GM18499 (cell line): ENCODE data around the gene PRKCZ.

Experiments used
- ATAC-seq: cut with Tn5 transposase; IDR thresholded peaks from one replicate; pipeline ENCODE4 v1.9.1; 2021; ENCODE audit warnings: moderate number of reproducible peaks; ENCODE audit not compliant: insufficient read depth, unreplicated experiment

The PRKCZ gene

DNA sequence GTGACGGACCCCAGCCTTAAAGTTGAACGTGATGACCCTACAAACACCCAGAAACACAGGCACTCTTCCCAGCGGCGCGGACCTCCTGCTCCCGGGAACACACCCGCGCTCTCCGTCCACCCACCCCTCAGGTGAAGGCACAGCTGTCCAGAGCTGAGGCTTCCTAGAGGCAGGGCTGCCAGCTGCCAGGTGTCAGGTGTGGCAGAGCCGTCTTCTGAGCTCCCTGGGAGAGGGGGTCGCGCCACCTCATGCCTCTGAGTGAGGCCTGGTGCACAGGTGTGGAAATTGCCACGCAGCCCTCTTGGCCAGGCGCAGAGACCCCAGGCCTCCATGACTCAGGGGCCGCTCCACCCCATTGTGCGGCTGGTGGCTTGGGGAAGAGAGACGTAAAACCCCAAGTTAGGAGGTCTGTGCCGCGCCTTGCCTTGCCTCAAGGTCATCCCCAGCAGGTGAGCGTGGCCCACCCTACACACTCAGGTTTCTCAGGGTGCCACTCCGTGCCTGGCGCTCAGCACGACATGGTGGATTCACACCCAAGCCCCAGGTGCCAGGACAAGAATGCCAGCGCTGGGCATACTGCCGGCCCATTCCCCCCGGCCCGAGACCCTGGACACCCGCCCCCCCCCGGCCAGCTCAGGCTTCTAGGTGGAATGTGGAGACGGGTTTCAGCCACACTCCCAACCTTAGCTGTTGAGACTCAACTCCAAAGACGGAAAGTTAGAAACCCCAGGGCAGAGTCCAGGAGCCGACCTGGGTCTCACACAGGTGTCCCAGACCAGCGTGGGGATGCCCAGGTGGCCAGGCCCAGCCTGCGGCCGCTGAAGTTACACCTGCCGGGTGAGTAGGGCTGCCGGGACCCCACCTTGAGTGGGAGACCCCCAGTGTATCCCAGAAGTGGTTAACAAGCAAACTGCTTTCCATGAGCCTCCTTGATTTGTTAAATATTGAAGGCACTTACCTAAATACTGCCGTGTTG is 136.0 kb downstream of the PRKCZ start:
- ATAC-seq = no peak

DNA sequence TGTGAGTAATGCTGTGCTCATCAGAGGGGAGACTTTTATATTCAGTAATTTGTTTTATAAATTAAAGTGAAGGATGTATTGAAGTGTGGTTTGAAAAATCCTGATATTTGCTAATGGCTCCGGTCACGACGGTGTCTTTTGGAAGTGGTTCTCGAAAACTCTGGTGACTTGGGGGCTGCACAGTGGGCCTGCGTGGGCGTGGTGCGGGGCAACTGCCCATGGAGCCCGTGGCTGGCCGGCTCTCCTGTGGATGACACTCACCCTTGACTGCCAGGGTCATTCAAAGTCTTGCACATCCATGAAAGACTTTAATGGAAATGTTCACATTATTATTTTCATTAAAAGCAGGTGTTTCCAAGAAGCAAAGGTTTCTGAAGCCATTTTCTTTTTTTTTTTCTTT is 136.7 kb downstream of the PRKCZ start:
- ATAC-seq = no peak

DNA sequence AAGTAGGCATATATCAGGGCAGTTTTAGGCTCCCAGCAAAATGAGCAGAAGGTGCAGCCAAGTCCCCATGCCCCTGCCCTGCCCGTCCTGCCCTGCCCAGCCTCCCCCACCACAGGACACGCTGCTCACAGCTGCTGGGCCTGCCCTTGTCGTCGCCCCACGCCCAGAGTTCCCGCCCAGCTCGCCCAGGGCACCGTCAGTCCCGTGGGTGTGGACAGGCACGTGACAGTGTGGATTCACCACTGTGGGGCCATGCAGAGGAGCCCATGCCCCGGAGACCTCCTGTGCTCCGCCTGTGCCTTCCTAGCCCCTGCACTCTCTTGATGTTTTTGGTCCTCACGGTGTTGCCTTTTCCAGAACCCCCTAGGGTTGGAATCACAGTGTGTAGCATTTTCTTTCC is 137.4 kb downstream of the PRKCZ start:
- ATAC-seq = no peak

DNA sequence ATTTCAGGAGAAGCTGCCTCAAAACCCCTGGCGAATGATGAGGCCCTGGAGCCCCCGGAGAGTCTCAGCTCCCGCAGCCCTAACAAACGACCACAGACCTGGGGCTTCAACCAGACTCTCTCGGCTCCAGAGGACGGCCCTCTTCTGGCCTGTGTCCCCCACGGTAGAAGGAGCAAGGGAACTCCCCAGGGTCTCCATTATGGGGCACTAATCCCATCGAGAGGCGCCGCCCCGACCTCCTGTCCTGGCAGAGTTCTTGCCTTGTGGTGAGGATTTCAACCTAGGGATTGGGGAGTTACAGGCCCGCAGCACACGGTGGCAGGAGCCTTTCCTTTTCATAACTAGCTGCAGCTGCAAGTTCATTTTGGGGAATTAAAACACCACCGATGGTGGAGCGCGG is 138.1 kb downstream of the PRKCZ start:
- no peak for ATAC-seq

DNA sequence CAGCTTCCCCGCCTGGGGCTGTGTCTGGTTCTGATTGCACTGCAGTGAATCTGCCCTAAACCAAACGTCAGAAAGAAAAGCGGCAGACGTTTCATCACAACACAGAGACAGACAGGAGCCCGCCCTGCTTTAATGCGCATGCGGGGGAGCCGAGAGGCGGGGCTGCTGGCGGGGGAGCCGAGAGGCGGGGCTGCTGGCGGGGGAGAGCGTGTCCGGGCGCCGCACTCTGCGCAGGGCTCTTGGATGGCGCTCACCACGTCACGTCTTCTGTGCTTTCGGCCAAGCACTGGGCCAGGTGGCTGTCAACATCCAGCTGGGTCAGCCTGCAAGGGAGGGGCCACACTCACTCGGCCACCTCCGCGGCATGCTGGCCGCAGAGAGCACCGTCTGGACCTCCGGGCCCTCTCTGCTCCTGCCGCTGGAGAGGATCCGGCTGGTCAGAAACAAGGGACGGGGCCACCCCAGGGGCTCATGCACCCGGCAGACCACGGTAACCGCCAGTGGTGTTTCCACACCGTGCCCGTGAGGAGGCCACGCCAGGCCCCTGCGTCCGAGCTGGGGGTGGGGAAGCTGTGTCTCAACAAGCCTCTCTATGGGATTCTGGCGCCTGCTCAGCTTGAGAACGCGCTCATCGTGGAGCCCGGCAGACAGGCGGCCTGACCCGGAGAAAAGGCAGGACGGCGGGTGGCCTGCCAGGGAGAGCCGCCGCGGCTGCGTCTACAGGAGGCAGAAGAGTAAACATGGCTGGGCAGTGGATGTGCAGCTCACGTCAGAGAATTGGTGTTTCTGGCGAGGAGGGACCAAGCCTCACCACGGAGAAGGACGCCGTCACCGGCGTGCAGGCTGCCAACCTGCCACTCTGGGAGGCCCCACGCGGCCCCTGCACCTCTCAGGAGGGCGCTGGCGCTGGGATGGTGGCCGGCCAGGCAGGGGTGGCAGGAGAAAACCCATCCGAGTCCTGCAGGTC is 139.5 kb downstream of the PRKCZ start:
- no peak for ATAC-seq

DNA sequence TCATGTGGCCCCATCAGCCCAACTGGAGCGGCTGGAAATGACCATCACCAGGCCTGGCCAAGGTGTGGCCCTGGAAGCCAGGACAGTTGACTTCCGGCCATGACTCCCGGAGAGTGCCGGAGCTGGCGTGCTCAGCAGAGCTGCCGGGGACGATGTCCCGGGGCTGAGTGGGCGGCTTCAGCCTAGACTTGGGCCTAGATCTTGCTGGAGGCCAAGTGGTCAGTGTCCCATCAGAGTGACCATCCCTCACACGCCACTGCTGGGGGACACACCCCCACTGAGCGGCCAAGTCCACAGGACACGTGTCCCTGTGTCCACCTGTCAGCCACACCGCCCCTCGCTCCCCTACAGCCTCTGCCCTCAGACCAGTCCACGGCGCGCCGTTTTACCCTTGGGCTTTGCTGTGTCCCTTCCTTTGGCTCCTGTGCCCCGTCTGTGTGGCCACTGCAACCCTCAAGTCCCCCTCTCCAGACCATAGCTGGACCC is 140.3 kb downstream of the PRKCZ start:
- ATAC-seq = no peak

DNA sequence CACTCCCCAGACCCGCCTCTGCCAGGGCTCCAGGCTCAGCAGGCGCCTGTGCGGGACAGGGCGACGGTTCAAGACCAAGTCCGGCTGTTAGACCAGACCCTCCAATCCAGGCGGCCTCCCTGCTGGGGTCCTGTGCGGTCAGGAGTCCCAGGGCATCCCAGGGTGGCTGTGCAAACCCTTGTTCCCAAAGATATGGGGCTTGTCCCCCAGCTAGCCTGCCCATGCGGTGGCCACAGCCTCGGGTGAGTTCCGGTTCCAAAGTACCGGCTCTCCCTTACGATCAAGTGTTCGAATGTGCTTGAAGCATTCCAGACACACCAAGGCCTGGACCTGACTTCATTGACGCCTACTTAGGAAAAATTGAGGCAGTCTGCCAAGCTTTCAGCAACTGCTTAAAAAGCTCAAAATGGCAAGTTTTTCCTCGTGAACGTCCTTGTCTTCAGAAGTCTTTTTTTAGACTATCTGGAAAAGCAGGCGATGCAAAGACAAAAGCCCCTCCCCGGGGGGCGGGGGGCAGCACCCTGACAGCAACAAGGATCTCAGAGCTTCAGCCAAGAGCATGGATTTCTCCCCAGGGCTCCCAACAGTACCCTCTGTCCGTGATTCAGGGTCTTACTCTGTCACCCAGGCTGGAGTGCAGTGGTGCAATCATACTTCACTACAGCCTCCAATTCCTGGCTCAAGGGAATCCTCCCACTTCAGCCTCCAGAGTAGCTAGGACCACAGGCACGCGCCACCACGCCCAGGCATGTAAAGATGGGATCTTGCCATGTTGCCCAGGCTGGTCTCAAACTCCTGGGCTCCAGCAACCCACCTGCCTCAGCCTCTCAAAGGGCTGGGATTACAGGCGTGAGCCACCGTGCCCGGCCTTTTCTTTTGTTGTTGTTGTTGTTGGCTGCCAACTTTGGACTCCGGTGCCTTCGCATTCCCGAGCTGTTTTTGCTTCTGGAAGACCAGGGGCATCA is 142.1 kb downstream of the PRKCZ start:
- ATAC-seq = no peak

DNA sequence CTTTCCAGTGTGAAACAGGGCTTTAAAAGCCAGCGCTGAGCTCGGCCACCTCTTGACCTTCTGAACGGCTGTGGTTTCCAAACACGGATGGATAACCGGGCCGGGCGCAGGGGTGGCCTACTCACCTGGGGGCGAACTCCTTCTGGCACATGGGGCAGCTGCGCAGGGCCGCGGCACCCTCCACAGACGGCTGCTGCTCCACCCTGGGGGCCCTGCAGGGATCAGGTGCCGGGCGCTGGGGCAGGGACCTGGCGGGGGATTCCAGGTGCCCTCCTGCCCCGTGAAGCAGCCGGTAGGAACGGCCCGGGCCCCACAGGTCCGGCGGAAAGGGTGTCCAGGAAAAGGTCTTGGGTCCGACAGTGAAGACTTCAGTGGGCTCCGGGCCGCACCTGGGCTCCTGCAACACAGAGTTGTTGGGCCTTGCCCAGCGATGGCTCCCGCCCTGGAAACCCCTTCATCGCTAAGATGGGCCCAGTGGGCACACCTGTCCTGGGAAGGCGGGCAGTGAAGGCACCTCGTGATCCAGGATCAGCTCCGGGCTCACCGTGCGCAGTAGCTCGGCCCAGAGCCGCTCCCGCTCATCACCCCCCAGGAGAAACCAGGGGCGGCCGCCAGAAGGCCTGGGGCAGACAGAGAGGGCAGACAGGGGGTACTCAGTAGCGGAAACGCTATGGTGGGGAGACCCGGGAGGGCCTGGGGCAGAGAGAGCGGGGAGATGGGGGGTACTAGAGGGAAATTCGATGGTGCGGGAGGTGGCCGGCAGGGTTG is 143.5 kb downstream of the PRKCZ start:
- no peak for ATAC-seq

DNA sequence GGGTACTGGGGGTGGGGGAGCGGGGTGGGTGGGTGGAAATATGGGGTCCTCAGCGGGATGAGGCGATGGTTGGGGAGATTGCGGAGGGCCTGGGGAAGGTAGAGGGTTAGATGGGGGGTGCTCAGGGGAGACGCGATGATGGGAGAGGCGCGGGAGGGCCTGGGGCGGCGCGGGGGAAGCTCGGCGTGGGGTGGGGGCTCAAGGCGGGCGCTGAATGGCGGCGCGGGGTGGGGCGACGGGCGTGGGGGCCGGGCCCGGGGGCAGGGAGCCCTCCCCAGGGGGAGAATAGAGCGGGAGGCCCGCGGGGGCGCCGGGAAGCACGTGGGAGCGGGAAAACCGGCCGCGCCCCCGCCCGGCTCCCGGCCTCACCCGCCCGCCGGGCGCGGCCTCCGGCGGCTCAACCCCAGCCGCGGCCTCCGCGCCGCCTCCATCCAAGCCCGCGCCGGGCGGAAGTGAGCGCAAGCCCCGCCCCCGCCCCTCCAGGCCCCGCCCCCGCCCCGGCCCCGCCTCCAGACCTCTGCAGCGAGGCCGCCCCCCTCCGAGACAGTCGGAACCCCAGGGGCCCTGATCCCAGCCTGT is 144.2 kb downstream of the PRKCZ start, which contains the start of gene FAAP20:
TSS of gene FAAP20 (minus strand) at position 454 of the 579 bp plus-strand sequence. CDS start at position 431, 23 bp downstream.
- no peak for ATAC-seq

DNA sequence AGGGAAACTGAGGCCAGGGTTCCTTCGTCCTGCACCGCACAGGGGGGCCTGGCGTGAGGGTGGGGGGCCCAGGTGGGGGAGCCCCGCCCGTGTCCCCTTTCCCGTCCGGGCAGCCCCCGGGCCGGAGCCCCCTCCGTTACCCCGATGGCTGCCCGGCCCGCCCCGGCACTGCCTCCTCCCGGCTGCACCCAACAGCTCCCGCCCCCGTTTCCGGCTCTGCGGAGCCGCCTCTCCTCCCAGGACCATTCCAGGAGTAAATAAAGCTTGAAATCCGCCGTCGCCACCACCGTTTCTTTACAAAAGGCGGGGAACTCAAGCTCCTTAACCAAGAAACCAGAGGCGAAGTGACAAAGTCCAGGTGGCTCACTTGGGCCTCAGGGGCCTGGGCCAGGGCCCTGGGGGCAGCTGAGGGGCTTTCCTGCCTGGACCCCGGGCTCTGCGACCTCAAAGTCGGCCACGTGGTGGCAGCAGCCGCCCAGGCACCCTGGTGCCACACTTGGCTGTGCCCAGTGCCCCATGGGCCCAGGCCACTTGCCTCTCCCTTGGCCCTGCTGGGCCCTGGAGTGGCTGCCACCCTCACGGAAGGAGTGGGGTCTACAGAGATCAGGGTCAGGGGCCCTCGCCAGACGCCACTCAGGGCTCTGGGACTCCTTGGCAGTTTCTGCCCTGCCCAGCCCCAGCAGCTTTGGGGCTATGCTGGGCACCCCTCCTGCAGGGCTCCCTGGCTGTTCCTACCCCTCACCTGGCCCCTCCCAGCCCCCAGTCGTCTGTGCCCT is 144.9 kb downstream of the PRKCZ start:
- ATAC-seq = no peak

DNA sequence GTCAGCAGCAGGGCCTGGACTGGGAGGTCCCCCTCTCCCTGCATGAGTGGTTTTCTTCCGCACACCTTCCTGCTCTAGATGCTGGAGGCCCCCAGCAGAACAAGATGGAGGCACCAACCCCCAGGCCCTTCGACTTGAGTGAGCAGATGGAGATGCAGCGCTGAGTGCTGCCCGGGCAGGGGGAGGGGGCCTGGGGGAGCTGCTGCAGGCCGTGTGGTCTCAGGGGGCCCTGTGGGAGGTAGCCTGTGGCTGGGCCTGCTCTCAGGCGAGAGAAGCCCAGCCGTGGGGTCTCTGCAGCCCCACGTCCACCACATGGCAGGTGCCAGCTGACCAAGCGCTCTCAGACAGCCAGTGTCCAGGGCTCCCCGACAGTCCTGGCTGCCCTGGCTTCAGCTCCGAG is 145.6 kb downstream of the PRKCZ start:
- no peak for ATAC-seq

DNA sequence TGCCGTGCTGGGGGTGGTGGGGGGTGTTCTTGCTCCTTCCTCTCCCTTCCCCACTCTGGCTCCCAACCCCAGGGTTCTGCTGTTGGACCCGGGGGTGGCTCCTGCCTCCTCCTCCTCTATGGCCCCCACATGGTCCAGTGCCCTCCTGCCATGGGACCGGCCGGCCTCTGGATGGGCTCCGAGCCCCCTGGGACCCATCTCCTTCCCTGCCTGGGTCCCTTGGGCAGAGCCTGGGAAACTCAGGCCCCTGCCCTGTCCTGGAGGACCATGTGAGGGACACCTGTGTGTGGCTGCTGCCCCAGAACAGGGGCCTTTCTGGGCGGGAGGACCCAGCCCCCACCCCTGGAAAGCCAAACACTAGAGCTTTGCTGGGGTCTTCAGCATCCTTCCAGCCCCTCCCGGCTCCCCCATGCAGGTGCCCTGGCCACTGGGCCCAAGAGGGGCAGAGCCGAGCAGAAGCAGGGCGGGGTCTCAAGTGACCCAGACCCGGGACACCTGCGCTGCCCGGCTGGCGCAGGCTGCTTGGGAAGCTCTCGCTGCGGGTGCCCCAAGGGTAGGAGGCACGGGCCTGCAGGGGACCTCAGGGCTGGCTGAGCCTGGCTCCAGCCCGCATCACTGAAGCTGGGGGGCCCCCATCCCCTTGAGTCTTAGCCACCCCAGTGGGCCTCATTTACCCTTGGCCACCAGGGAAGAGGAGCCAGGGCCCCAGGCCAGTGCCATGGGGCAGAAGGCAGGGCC is 146.9 kb downstream of the PRKCZ start:
- ATAC-seq = no peak

DNA sequence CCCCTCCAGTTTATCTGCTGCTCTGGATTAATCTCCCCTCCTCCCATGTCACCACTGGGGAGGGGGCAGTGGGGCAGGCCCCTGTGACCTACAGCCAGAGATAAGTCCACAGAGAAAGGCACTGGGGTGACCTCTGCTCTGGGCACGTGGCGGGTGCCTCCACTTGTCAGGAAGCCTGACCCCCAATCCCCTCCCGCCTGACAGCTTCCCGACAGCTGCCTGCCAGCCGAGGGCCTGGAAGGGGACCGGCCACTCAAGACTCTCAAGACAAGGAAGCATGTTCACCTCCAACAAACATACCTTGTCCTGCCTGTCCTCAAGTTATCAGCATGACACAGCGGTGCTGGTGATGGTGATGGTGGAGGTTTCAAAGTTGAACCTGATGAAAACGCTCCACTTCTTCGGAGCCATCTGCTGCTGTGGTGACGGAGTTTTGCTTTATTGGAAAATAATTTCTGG is 147.5 kb downstream of the PRKCZ start:
- ATAC-seq = no peak

DNA sequence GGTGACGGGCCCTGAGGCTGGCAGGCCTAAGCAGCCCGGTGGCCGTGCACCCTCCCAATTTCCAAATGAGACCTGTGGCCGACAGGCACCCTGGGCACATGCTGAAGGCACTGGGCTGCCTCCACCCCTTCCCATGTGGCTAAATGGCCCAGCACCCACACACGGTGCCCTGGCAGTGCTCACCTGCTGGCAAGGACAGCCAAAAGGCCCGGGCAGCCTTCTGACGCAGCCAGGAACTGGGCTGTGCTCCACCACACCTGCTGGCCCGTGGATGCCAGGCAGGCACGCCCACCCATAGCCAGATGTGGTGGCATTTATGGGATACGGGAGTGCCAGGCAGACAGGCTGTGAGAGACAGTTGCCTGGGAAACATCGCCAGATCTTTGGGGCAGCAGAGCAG is 148.4 kb downstream of the PRKCZ start:
- ATAC-seq = no peak

DNA sequence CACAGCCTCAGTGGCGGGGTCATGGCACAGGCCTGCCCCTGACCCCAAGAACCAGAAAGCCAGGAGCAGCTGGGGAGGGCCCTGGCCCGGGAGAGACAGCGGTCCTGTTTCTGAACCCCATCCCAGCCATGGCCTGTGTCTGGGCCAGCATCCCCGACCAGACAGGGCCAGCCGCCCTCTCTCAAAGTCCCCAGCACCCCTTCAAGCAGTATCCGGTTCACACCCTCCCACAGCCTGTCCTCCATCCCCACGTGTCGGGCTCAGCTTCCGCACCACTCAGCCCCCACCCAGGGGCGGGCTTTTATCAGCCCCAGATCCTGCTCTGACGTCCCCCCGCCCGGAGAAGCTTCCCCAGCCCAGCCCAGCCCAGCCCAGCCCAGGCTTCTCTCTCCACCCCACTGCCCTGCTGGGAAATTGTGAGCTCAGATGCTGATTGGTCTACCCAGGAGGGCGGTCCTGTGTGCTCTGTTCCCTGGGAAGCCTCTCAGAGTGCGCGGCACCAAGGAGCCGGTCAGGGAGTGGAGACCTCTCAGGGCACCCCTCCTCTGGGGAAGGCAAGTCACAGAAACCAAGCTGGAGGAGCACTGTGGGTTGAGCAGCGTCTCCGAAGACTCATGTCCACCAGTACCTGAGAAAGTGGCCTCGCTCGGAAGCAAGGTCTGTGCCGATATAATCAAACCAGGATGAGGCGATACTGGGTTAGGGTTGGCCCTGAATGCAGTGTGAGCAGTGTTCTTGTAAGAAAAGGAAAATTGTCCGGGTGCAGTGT is 149.0 kb downstream of the PRKCZ start:
- no peak for ATAC-seq

DNA sequence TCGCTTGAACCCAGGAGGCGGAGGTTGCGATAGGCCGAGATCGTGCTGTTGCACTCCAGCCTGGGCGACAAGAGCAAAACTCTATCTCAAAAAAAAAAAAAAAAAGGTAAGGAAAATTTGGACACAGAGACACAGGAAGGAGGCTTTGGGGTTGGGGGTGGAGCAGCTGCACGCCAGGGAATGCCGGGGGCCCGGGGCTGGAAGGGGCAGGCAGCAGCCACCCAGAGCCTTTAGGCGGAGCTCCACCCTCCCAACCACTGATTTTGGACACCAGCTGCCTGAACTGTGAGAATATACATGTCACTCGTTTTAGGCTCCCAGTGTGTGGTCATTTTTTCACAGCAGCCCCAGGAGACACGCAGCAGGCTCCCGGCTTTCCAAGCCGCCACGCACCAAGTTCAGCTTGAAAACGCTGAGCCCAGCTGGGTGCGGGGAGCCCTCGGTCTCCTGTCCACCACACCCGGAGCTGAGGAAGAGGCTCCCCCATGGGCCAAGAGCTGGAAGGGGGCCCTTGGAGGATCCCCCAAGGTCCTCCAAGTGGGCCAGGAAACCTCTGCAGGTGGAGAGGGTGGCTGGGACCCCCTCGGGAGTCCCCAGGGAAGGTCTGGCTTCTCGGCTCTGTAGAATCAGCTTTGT is 150.2 kb downstream of the PRKCZ start:
- ATAC-seq = no peak
